ENCODE data around the gene NAB2. TPM values are rescaled to one million over a fixed set of nuclear protein-coding genes. Genes with fewer than 3 reads are reported as not detected.
"Not testable (repeated sequence)": the region's sequence is repeated elsewhere in the genome, so short reads cannot be mapped to it uniquely, and the experiment has no call there.

NAB2 gene
- total RNA-seq, 4 donors from 2014 or later: 7.4 to 17.0 (median 10.3) TPM

- no peak for DNase-seq
- peak overlapping the region in 1 of 4 donors; percentile 33 for H3K27ac ChIP-seq
- no peak overlapping the region for H3K4me3 ChIP-seq
- no peaks in the 10 kb centered on the region for H3K27me3 ChIP-seq
- H3K9me3 ChIP-seq: no peaks in the 10 kb centered on the region
- TF ChIP-seq CTCF (IDR thresholded peaks at IDR 0.05): no peak
- H3K4me1 ChIP-seq: peaks cover 0 to 4% (median 2%) of the 10 kb centered on the region in 4 donors
- H3K36me3 ChIP-seq: no peaks in the 10 kb centered on the region
Observed at GRCh38 chr12:57072661-57073060, 16.3 kb upstream of the NAB2 start.

- H3K27me3 ChIP-seq, H3K36me3 ChIP-seq, H3K9me3 ChIP-seq, H3K4me3 ChIP-seq, H3K27ac ChIP-seq, DNase-seq: not testable (repeated sequence)
- peaks cover 0 to 11% (median 2%) of the 10 kb centered on the region in 4 donors for H3K4me1 ChIP-seq
Observed at GRCh38 chr12:57073566-57074450, 15.1 kb upstream of the NAB2 start.

GRCh38 chr12:57078519-57079404 lies 10.2 kb upstream of the NAB2 start, which contains the start of gene NEMP1:
TSS of gene NEMP1 (minus strand) at chr12:57078791. CDS start at chr12:57078745, 46 bp downstream.
- Histone ChIP-seq H3K9me3 (no peaks in the 10 kb centered on the region), H3K4me3 (peak within 1 kb of the TSS; percentile 74 to 98 (median 80)), H3K27me3 (no peaks in the 10 kb centered on the region), H3K4me1 (peaks cover 0 to 17% (median 0%) of the 10 kb centered on the region in 4 donors), H3K36me3 (no peaks in the 10 kb centered on the region), H3K27ac (peak within 1 kb of the TSS; percentile 67 to 85 (median 80))
- TF ChIP-seq POLR2A (IDR thresholded peaks at IDR 0.05): no peak
- no peak for TF ChIP-seq CTCF (IDR thresholded peaks at IDR 0.05)
- peak; percentile 92 to 99 (median 95) for DNase-seq

GRCh38 chr12:57079821-57080220 lies 9.1 kb upstream of the NAB2 start:
- H3K36me3 ChIP-seq: no peaks in the 10 kb centered on the region
- no peak overlapping the region for H3K4me3 ChIP-seq
- peak overlapping the region in 1 of 4 donors; percentile 85 for H3K27ac ChIP-seq
- H3K9me3 ChIP-seq: no peaks in the 10 kb centered on the region
- H3K4me1 ChIP-seq: peaks cover 0 to 17% (median 0%) of the 10 kb centered on the region in 4 donors
- TF ChIP-seq POLR2A (IDR thresholded peaks at IDR 0.05): no peak
- no peak for TF ChIP-seq CTCF (IDR thresholded peaks at IDR 0.05)
- DNase-seq: no peak
- no peaks in the 10 kb centered on the region for H3K27me3 ChIP-seq

GRCh38 chr12:57080855-57081254 lies 8.1 kb upstream of the NAB2 start:
- Histone ChIP-seq H3K27ac (no peak overlapping the region), H3K4me1 (peaks cover 0 to 20% (median under 1%) of the 10 kb centered on the region in 4 donors), H3K27me3 (no peaks in the 10 kb centered on the region), H3K36me3 (no peaks in the 10 kb centered on the region), H3K4me3 (no peak overlapping the region), H3K9me3 (no peaks in the 10 kb centered on the region)
- no peak for TF ChIP-seq CTCF (IDR thresholded peaks at IDR 0.05)
- no peak for TF ChIP-seq POLR2A (IDR thresholded peaks at IDR 0.05)
- DNase-seq: no peak
